Activated CD4-positive, alpha-beta T cell treated with anti-CD3 and anti-CD28 coated beads for 4 hours (primary cell): ENCODE results near the gene PFKFB2.

ENCODE experiments used
- DNase-seq, 2 donors: peaks; one replicate each; pipeline ENCODE4 v3.0.0-alpha.2; 2020

PFKFB2 gene

GRCh38 chr1:207022996-207023679, 29.9 kb upstream of the PFKFB2 start:
- DNase-seq = no peak

- no peak for DNase-seq
Observed at GRCh38 chr1:207024202-207025145, 28.6 kb upstream of the PFKFB2 start.

GRCh38 chr1:207025146-207025880, 27.8 kb upstream of the PFKFB2 start:
- DNase-seq = no peak

- no peak for DNase-seq
Observed at GRCh38 chr1:207026104-207026534, 27.0 kb upstream of the PFKFB2 start.

- no peak for DNase-seq
Observed at GRCh38 chr1:207027206-207027777, 25.8 kb upstream of the PFKFB2 start.

- DNase-seq = no peak
Observed at GRCh38 chr1:207027921-207028320, 25.2 kb upstream of the PFKFB2 start.

- DNase-seq = no peak
Observed at GRCh38 chr1:207028884-207029650, 24.0 kb upstream of the PFKFB2 start.

- no peak for DNase-seq
Observed at GRCh38 chr1:207029701-207030521, 23.2 kb upstream of the PFKFB2 start.

GRCh38 chr1:207030522-207031009, 22.5 kb upstream of the PFKFB2 start:
- DNase-seq = no peak

- DNase-seq = no peak
Observed at GRCh38 chr1:207031016-207031415, 22.1 kb upstream of the PFKFB2 start.

- no peak for DNase-seq
Observed at GRCh38 chr1:207031632-207032264, 21.3 kb upstream of the PFKFB2 start.

GRCh38 chr1:207032528-207033017, 20.5 kb upstream of the PFKFB2 start, which contains the start of gene C1orf116:
Gene C1orf116 (minus strand): TSS chr1:207032756. CDS start chr1:207027598, 5,158 bp downstream.
- no peak for DNase-seq

GRCh38 chr1:207033302-207033701, 19.8 kb upstream of the PFKFB2 start:
- DNase-seq = no peak

GRCh38 chr1:207034208-207034607, 18.9 kb upstream of the PFKFB2 start:
- no peak for DNase-seq

GRCh38 chr1:207034998-207035397, 18.1 kb upstream of the PFKFB2 start:
- DNase-seq = no peak

GRCh38 chr1:207035877-207036551, 17.1 kb upstream of the PFKFB2 start:
- no peak for DNase-seq

GRCh38 chr1:207036865-207037264, 16.2 kb upstream of the PFKFB2 start:
- no peak for DNase-seq

GRCh38 chr1:207039380-207040180, 13.5 kb upstream of the PFKFB2 start:
- no peak for DNase-seq

GRCh38 chr1:207040181-207040533, 12.9 kb upstream of the PFKFB2 start:
- no peak for DNase-seq
